CD4-positive, alpha-beta T cell (primary cell): ENCODE data around the gene LYPD1. TPM values are rescaled to one million over a fixed set of nuclear protein-coding genes. Genes with fewer than 3 reads are reported as not detected.
"Not testable (repeated sequence)": the region's sequence is repeated elsewhere in the genome, so short reads cannot be mapped to it uniquely, and the experiment has no call there.

Source experiments
- ATAC-seq: fragments of 200-7000 bp; cut with Tn5 transposase; one replicate; pipeline ENCODE4 v1.10.0; 2022; ENCODE audit warnings: mild to moderate bottlenecking; ENCODE audit not compliant: poor library complexity
- CTCF ChIA-PET: fragments of 350-600 bp; sonication (Branson Sonifier 250); formaldehyde crosslinking; loops from one replicate; lab custom pipeline; 2021; ENCODE audit warnings: antibody characterized with exemption, inconsistent platforms; lab: Charles Lee
- POLR2A ChIA-PET: fragments of 350-600 bp; sonication (Branson Sonifier 250); formaldehyde crosslinking; loops from one replicate; lab custom pipeline; 2021; ENCODE audit warnings: antibody characterized with exemption, inconsistent platforms; lab: Charles Lee
- DNase-seq, 14 experiments: peaks; one replicate each; pipeline ENCODE4 v3.0.0-alpha.2; 2013 to 2020; ENCODE audit warnings: mixed read lengths in 2 of 14
- H3K27ac ChIP-seq, 2 donors: one replicate each; pipeline versions ENCODE4 v1.5.1 to v1.7.0; 2013; ENCODE audit warnings: low read length in 2 of 2, low read depth in 1 of 2, mild to moderate bottlenecking in 1 of 2
- H3K27me3 ChIP-seq, 2 experiments: 1 replicate in 1 of 2; 2 replicates in 1 of 2; pipeline versions ENCODE4 v1.6.1 to v1.7.0; 2013; ENCODE audit warnings: low read length in 2 of 2, control low read depth in 1 of 2, mild to moderate bottlenecking in 1 of 2, moderate library complexity in 1 of 2; ENCODE audit not compliant: insufficient read depth in 2 of 2, control insufficient read depth in 1 of 2
- H3K36me3 ChIP-seq: one replicate; pipeline ENCODE4 v1.6.1; 2013; ENCODE audit warnings: low read length, control low read depth; ENCODE audit not compliant: insufficient read depth
- H3K4me1 ChIP-seq: one replicate; pipeline ENCODE4 v1.6.1; 2013; ENCODE audit warnings: low read length, control low read depth; ENCODE audit not compliant: insufficient read depth
- H3K4me3 ChIP-seq: one replicate; pipeline ENCODE4 v1.5.1; 2013; ENCODE audit warnings: mild to moderate bottlenecking, low read length, moderate library complexity
- H3K9me3 ChIP-seq, 2 experiments: 1 replicate in 1 of 2; 2 replicates in 1 of 2; pipeline versions ENCODE4 v1.6.1 to v1.7.0; 2013; ENCODE audit warnings: low read length in 2 of 2, mild to moderate bottlenecking in 2 of 2, control low read depth in 1 of 2, moderate library complexity in 1 of 2; ENCODE audit not compliant: control insufficient read depth in 1 of 2, insufficient read depth in 1 of 2
- H3K27ac Mint-ChIP-seq: one replicate; pipeline ENCODE4 v1.8.0; 2020; ENCODE audit warnings: mixed read lengths
- H3K27me3 Mint-ChIP-seq: one replicate; pipeline ENCODE4 v1.8.0; 2021; ENCODE audit warnings: mixed read lengths
- H3K36me3 Mint-ChIP-seq: one replicate; pipeline ENCODE4 v1.8.0; 2021; ENCODE audit warnings: low read depth, mixed read lengths
- H3K4me1 Mint-ChIP-seq: one replicate; pipeline ENCODE4 v1.8.0; 2021; ENCODE audit warnings: low read depth, mixed read lengths
- H3K4me3 Mint-ChIP-seq: one replicate; pipeline ENCODE4 v1.8.0; 2020; ENCODE audit warnings: mild to moderate bottlenecking, mixed read lengths
- H3K9me3 Mint-ChIP-seq: one replicate; pipeline ENCODE4 v1.8.0; 2020; ENCODE audit warnings: mixed read lengths
- CTCF ChIP-seq: fragments of 200-600 bp; IDR thresholded peaks from one replicate; pipeline ENCODE4 v1.8.0; 2022; ENCODE audit warnings: antibody characterized with exemption, mild to moderate bottlenecking
- intact Hi-C, 2 experiments: fragments of 100-400 bp; cut with DNase I in 1 of 2; cut with micrococcal nuclease in 1 of 2; formaldehyde crosslinking; loops; one replicate each; pipeline versions ENCODE4 v1.15.1 to v1.9.0; 2023 to 2025; cut with DNase I, micrococcal nuclease
- total RNA-seq, 174 experiments: library from RNA in 2 of 174; stranded (reverse) in 2 of 174; gene quantifications; one replicate each; pipeline ENCODE4 v1.2.3 and lab custom pipeline; 2021 to 2026

Gene LYPD1
- total RNA-seq, 2 experiments from 2014 or later: not detected

- Histone ChIP-seq H3K4me3 (no peak overlapping the region), H3K27me3 (no peaks in the 10 kb centered on the region), H3K27ac (no peak overlapping the region), H3K9me3 (peaks cover 0 to 12% of the 10 kb centered on the region in 2 experiments), H3K4me1 (no peaks in the 10 kb centered on the region), H3K36me3 (no peaks in the 10 kb centered on the region)
- H3K4me1 Mint-ChIP-seq: no peaks in the 10 kb centered on the region
- H3K4me3 Mint-ChIP-seq: no peak overlapping the region
- no peaks in the 10 kb centered on the region for H3K9me3 Mint-ChIP-seq
- CTCF ChIA-PET: no interaction called here
- DNase-seq (no peak), ATAC-seq (no peak)
- H3K27me3 Mint-ChIP-seq: no peaks in the 10 kb centered on the region
- no peak overlapping the region for H3K27ac Mint-ChIP-seq
- no peaks in the 10 kb centered on the region for H3K36me3 Mint-ChIP-seq
- intact Hi-C loops: no loop called here
- POLR2A ChIA-PET: no interaction called here
- TF ChIP-seq CTCF: no peak
Measured at GRCh38 chr2:132715386-132716351, 45.7 kb upstream of the LYPD1 start.

GRCh38 chr2:132703396-132703795 lies 33.4 kb upstream of the LYPD1 start:
- no peaks in the 10 kb centered on the region for H3K36me3 Mint-ChIP-seq
- POLR2A ChIA-PET: no interaction called here

GRCh38 chr2:132701810-132702209 lies 31.8 kb upstream of the LYPD1 start:
- Mint-ChIP-seq H3K27me3 (no peaks in the 10 kb centered on the region), H3K36me3 (no peaks in the 10 kb centered on the region), H3K27ac (no peak overlapping the region), H3K4me1 (no peaks in the 10 kb centered on the region), H3K4me3 (no peak overlapping the region), H3K9me3 (no peaks in the 10 kb centered on the region)
- H3K4me3 ChIP-seq: no peak overlapping the region
- intact Hi-C loops: no loop called here
- H3K9me3 ChIP-seq: no peaks in the 10 kb centered on the region
- no peak for DNase-seq
- TF ChIP-seq CTCF: no peak
- ChIA-PET POLR2A (no interaction called here), CTCF (no interaction called here)
- no peaks in the 10 kb centered on the region for H3K4me1 ChIP-seq
- ATAC-seq: no peak
- H3K36me3 ChIP-seq: no peaks in the 10 kb centered on the region
- H3K27me3 ChIP-seq: no peaks in the 10 kb centered on the region
- H3K27ac ChIP-seq: no peak overlapping the region

More at GRCh38 chr2:132703396-132703795, 33.4 kb upstream of the LYPD1 start:
- Mint-ChIP-seq H3K27ac (no peak overlapping the region), H3K27me3 (no peaks in the 10 kb centered on the region), H3K4me1 (no peaks in the 10 kb centered on the region), H3K9me3 (no peaks in the 10 kb centered on the region), H3K4me3 (no peak overlapping the region)
- no peaks in the 10 kb centered on the region for H3K27me3 ChIP-seq
- DNase-seq (no peak), ATAC-seq (no peak)
- no peak for TF ChIP-seq CTCF
- intact Hi-C loops: no loop called here
- H3K9me3 ChIP-seq: peaks cover 0 to 9% of the 10 kb centered on the region in 2 experiments
- H3K4me3 ChIP-seq: no peak overlapping the region
- CTCF ChIA-PET: no interaction called here
- H3K36me3 ChIP-seq: no peaks in the 10 kb centered on the region
- no peaks in the 10 kb centered on the region for H3K4me1 ChIP-seq
- no peak overlapping the region for H3K27ac ChIP-seq

- H3K27me3 Mint-ChIP-seq, H3K4me1 Mint-ChIP-seq, H3K9me3 ChIP-seq, H3K9me3 Mint-ChIP-seq, H3K4me3 ChIP-seq, POLR2A ChIA-PET, H3K27ac ChIP-seq, ATAC-seq, intact Hi-C loops, H3K27ac Mint-ChIP-seq, H3K36me3 ChIP-seq, DNase-seq, H3K27me3 ChIP-seq, CTCF ChIA-PET, H3K4me1 ChIP-seq, H3K4me3 Mint-ChIP-seq, H3K36me3 Mint-ChIP-seq: not testable (repeated sequence)
Measured at GRCh38 chr2:132699802-132700201, 29.8 kb upstream of the LYPD1 start.

- DNase-seq, POLR2A ChIA-PET, H3K27me3 Mint-ChIP-seq, H3K27ac Mint-ChIP-seq, H3K36me3 ChIP-seq, H3K4me1 Mint-ChIP-seq, CTCF ChIA-PET, H3K9me3 Mint-ChIP-seq, H3K4me3 Mint-ChIP-seq, H3K9me3 ChIP-seq, H3K27me3 ChIP-seq, ATAC-seq, H3K27ac ChIP-seq, H3K36me3 Mint-ChIP-seq, H3K4me1 ChIP-seq, H3K4me3 ChIP-seq, intact Hi-C loops: not testable (repeated sequence)
Measured at GRCh38 chr2:132698347-132698746, 28.3 kb upstream of the LYPD1 start.
